Activated CD4-positive, alpha-beta T cell treated with anti-CD3 and anti-CD28 coated beads, Interleukin-2, amount 10 ng/mL, durations not matched to agents 7 days and 5 days (primary cell): ENCODE results near the gene EPHA8. TPM values are rescaled to one million over a fixed set of nuclear protein-coding genes. Genes with fewer than 3 reads are reported as not detected.

Source experiments
- CTCF ChIA-PET: fragments of 350-600 bp; sonication (Branson Sonifier 250); formaldehyde crosslinking; loops from one replicate; lab custom pipeline; 2021; ENCODE audit warnings: antibody characterized with exemption; lab: Charles Lee
- POLR2A ChIA-PET: fragments of 350-600 bp; sonication (Branson Sonifier 250); formaldehyde crosslinking; loops from one replicate; lab custom pipeline; 2021; ENCODE audit warnings: antibody characterized with exemption; lab: Charles Lee
- DNase-seq: peaks from one replicate; pipeline ENCODE4 v3.0.0-alpha.2; 2020
- H3K27ac Mint-ChIP-seq: one replicate; pipeline ENCODE4 v1.8.0; 2021; ENCODE audit warnings: mild to moderate bottlenecking, moderate library complexity, mixed read lengths
- H3K27me3 Mint-ChIP-seq: one replicate; pipeline ENCODE4 v1.8.0; 2021; ENCODE audit warnings: mixed read lengths
- H3K36me3 Mint-ChIP-seq: one replicate; pipeline ENCODE4 v1.8.0; 2021; ENCODE audit warnings: low read depth, mixed read lengths
- H3K4me1 Mint-ChIP-seq: one replicate; pipeline ENCODE4 v1.8.0; 2021; ENCODE audit warnings: mixed read lengths
- H3K4me3 Mint-ChIP-seq: one replicate; pipeline ENCODE4 v1.8.0; 2021; ENCODE audit warnings: mild to moderate bottlenecking, moderate library complexity, mixed read lengths
- H3K9me3 Mint-ChIP-seq: one replicate; pipeline ENCODE4 v1.8.0; 2021; ENCODE audit warnings: mixed read lengths
- total RNA-seq, 2 experiments: library from RNA; stranded (reverse); gene quantifications; one replicate each; pipeline ENCODE4 v1.2.3, GENCODE V29; 2021

EPHA8 gene
- total RNA-seq, 2 experiments from 2014 or later = not detected

GRCh38 chr1:22542886-22543285 is 20.4 kb upstream of the EPHA8 start:
- Mint-ChIP-seq H3K4me1 (peaks cover 10% of the 10 kb centered on the region), H3K9me3 (no peaks in the 10 kb centered on the region), H3K27ac (no peak overlapping the region), H3K27me3 (peaks cover 10% of the 10 kb centered on the region), H3K4me3 (no peak overlapping the region), H3K36me3 (no peaks in the 10 kb centered on the region)
- no peak for DNase-seq
- ChIA-PET CTCF (interaction anchor here (0.6 kb wide), 1 partner anchor 1015 kb away, joined by 3 read pairs; no protein-coding TSS in a partner anchor), POLR2A (no interaction called here)

- Mint-ChIP-seq H3K27me3 (peaks cover 15% of the 10 kb centered on the region), H3K9me3 (no peaks in the 10 kb centered on the region), H3K27ac (no peak overlapping the region), H3K36me3 (no peaks in the 10 kb centered on the region), H3K4me3 (no peak overlapping the region), H3K4me1 (peaks cover 10% of the 10 kb centered on the region)
- ChIA-PET CTCF (no interaction called here), POLR2A (no interaction called here)
- DNase-seq = no peak
These were observed 19.6 kb upstream of the EPHA8 start for GRCh38 chr1:22543679-22544078.

DNA sequence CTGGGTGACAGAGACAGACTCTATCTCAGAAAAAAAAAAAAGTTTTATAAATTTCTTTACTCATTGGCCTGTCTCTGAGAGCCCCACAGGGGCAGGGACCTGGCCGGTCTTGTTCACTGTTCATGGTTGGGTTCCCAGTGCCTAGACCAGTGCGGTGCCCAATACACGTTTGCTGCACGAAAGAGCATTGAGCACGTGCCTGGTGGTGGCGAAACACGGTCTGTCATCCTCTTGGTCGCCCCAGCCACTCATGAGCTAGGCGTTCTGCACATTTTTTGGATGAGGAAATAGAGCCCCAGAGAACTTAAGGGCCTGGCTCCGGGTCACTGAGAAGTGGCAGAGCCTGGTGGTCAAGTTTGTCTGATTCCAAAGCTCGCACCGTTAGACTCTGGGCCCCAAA is 18.7 kb upstream of the EPHA8 start:
- Mint-ChIP-seq H3K4me3 (no peak overlapping the region), H3K4me1 (peaks cover 3% of the 10 kb centered on the region), H3K27me3 (peaks cover 15% of the 10 kb centered on the region), H3K9me3 (no peaks in the 10 kb centered on the region), H3K36me3 (no peaks in the 10 kb centered on the region), H3K27ac (no peak overlapping the region)
- ChIA-PET CTCF (no interaction called here), POLR2A (no interaction called here)
- DNase-seq = no peak

DNA sequence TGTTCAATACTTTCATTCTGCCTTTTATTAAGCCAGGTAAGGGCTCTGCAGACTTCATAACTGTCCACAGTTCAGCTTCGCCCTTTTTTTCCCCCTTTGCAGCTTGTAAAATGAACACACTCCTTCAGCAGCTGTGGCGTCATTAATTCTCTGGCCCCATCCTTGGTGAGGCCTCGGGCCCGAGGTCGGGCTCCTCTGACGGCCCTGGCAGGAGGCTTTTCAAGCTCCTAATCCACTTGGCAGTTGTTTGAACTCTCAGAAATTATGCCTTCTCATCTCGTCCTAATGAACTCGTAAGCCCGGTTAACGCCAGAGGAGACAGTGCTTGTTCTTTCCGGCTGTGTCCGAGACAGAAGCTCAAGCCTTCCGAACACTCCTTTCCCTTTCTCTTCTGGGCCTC is 18.1 kb upstream of the EPHA8 start:
- Mint-ChIP-seq H3K4me3 (no peak overlapping the region), H3K36me3 (no peaks in the 10 kb centered on the region), H3K27ac (no peak overlapping the region)

DNA sequence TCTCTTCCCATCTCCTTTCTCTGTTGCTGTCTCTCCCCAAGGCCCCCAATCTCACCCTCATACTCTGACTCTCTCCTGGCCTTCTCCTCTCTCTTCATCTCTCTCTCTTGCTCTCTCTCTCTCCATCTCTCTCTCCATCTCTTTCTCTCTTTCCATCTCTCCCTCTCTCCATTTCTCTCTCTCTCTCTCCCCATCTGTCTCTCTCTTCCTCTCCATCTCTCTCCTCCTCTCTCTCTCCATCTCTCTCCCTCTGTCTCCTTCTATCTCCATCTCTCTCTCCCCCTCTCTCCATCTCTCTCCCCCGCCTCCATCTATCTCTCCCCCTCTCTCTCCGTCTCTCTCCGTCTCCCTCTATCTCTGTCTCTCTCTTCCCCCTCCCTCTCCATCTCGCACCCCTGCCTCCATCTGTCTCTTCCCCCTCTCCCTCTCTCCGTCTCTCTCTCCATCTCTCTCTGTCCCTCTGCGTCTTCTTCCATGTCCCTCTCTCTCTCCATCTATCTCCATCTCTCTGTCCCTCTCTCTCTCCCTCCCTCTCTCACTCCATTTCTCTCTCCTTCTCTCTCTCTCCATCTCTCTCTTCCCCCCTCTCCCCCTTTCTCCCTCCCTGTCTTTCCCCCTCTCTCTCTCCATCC is 16.0 kb upstream of the EPHA8 start:
- no peak for DNase-seq
- ChIA-PET POLR2A (no interaction called here), CTCF (no interaction called here)
- H3K27me3 Mint-ChIP-seq = peaks cover 15% of the 10 kb centered on the region
- no peak overlapping the region for H3K4me3 Mint-ChIP-seq
- no peaks in the 10 kb centered on the region for H3K4me1 Mint-ChIP-seq
- no peaks in the 10 kb centered on the region for H3K36me3 Mint-ChIP-seq
- H3K9me3 Mint-ChIP-seq = no peaks in the 10 kb centered on the region
- H3K27ac Mint-ChIP-seq = no peak overlapping the region

More for the DNA sequence above, 18.1 kb upstream of the EPHA8 start:
- H3K4me1 Mint-ChIP-seq = no peaks in the 10 kb centered on the region
- no peak for DNase-seq
- POLR2A ChIA-PET = no interaction called here
- H3K9me3 Mint-ChIP-seq = no peaks in the 10 kb centered on the region
- H3K27me3 Mint-ChIP-seq = peaks cover 15% of the 10 kb centered on the region
- CTCF ChIA-PET = no interaction called here

DNA sequence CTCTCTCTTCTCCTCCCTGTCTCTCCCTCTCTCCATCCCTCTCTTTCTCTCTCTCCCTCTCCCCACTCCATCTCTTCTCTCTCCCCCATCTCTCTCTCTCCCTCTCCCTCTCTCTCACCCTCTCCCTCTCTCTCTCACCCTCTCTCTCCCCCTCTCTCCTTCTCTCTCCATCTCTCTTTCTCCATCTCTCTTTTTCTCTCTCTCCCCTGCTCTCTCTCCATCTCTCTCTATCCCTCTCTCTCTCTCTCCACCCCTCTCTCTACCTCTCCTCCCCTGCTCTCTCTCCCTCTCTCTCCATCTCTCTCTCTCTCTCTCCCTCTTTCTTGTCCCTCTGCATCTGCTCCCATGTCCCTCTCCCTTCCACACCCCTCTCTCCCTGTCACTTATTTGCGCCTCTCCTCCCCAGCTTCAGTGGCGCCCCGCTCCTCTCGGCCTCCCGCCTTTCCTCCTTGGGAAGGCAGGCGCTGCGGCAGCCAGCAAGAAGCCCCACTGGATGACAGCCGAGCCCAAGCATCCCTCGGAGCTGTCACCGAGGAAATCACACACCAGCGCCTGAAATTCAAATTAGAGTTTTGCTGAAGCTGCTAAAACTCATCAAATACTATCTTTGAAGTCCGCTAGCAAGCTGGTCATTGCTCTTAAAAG is 15.3 kb upstream of the EPHA8 start:
- Mint-ChIP-seq H3K4me3 (no peak overlapping the region), H3K27ac (no peak overlapping the region), H3K36me3 (no peaks in the 10 kb centered on the region), H3K4me1 (no peaks in the 10 kb centered on the region), H3K27me3 (peaks cover 15% of the 10 kb centered on the region), H3K9me3 (no peaks in the 10 kb centered on the region)
- POLR2A ChIA-PET = no interaction called here
- no peak for DNase-seq
- CTCF ChIA-PET = no interaction called here

DNA sequence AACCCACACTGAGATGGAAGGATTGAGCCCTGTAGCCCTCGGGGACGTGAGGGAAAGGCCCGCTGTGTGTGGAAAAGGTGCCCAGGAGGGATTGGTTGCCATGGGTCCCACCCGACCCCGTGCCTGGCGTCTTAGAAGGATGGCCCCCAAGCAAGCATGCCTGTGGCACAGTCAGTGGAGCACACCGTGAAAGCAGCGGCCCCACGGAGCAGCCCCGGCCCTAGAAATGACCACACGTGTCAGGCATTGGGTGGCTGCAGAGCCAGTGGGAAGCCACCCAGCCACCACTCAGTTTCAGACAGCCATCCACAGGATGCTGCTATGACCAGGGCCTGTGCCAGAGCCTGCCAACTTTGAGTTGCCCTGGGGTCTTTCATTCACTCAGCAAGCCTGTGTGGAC is 13.3 kb upstream of the EPHA8 start:
- DNase-seq = no peak
- Mint-ChIP-seq H3K36me3 (no peaks in the 10 kb centered on the region), H3K4me1 (no peaks in the 10 kb centered on the region), H3K27me3 (peaks cover 19% of the 10 kb centered on the region), H3K4me3 (no peak overlapping the region), H3K27ac (no peak overlapping the region), H3K9me3 (no peaks in the 10 kb centered on the region)
- CTCF ChIA-PET = no interaction called here
- POLR2A ChIA-PET = no interaction called here

DNA sequence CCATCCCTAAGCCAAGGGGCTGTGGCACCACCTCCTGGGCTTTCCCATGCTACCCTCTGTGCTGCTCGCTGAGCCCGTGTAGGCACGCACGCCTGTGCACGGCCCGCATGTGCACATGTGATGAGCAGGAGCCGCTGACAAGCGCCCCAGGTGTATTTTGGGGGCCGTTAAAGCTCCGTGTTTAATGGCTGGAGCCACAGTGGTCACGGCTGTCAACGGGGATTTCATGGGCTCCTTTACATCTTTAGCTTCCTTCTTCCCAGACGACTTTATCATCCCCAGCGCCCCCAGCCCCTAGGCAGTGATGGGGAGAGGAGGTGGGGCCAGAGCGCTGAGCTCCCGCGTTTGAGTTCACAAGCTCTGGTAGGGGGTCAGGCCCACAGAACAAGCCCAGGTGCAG is 11.7 kb upstream of the EPHA8 start:
- H3K4me3 Mint-ChIP-seq = no peak overlapping the region
- no peaks in the 10 kb centered on the region for H3K9me3 Mint-ChIP-seq
- no peak for DNase-seq
- no peak overlapping the region for H3K27ac Mint-ChIP-seq
- no peaks in the 10 kb centered on the region for H3K4me1 Mint-ChIP-seq
- H3K36me3 Mint-ChIP-seq = no peaks in the 10 kb centered on the region
- CTCF ChIA-PET = no interaction called here
- POLR2A ChIA-PET = no interaction called here
- H3K27me3 Mint-ChIP-seq = peaks cover 26% of the 10 kb centered on the region

GRCh38 chr1:22552021-22552420 is 11.3 kb upstream of the EPHA8 start:
- ChIA-PET POLR2A (no interaction called here), CTCF (no interaction called here)
- H3K4me3 Mint-ChIP-seq = no peak overlapping the region
- H3K36me3 Mint-ChIP-seq = no peaks in the 10 kb centered on the region
- H3K27me3 Mint-ChIP-seq = peaks cover 27% of the 10 kb centered on the region
- H3K27ac Mint-ChIP-seq = no peak overlapping the region
- no peak for DNase-seq
- H3K4me1 Mint-ChIP-seq = no peaks in the 10 kb centered on the region
- no peaks in the 10 kb centered on the region for H3K9me3 Mint-ChIP-seq

DNA sequence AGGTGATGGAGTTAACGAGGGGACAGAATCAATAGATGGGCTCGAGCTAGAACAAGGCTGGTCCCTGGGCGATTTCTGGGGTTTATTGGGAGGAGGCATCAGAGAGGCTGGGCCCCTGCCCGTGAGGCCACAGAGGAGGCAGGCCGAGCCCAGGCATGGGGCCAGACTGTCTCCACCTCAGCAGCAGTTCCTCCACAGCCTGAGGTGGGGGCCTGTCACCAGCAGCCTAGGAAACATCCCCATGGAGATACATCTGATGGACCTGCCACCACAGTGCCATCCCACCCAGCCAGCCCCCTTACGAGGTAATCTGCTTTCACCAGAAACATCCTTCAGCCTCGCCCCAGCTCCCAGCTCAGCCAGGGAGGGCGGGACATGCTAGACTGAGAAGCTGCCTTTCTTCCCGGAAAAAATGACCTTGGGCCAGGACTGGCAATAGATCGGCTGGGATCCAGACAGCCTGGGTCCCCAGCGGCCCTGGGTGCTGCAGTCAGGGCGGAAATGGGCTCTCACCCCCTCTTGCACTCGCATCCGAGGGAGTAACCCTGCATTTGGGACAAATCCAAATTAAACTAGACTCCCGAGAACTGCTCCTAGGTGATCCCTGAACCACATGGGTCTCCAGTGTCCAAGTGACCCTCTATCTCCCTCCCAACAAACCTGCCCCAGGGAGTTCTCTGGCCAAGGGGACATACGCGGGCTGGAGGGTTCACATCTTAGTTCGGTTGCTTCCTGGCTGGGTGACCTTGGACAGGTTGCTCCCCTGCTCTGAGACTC is 10.0 kb upstream of the EPHA8 start:
- Mint-ChIP-seq H3K4me1 (no peaks in the 10 kb centered on the region), H3K4me3 (no peak overlapping the region), H3K9me3 (no peaks in the 10 kb centered on the region), H3K27me3 (peaks cover 24% of the 10 kb centered on the region), H3K27ac (no peak overlapping the region), H3K36me3 (no peaks in the 10 kb centered on the region)
- ChIA-PET POLR2A (no interaction called here), CTCF (no interaction called here)
- DNase-seq = no peak

GRCh38 chr1:22553991-22554522 is 9.2 kb upstream of the EPHA8 start:
- H3K4me3 Mint-ChIP-seq = no peak overlapping the region
- POLR2A ChIA-PET = no interaction called here
- H3K27ac Mint-ChIP-seq = no peak overlapping the region
- CTCF ChIA-PET = no interaction called here
- no peaks in the 10 kb centered on the region for H3K36me3 Mint-ChIP-seq
- peaks cover 26% of the 10 kb centered on the region for H3K27me3 Mint-ChIP-seq
- H3K4me1 Mint-ChIP-seq = no peaks in the 10 kb centered on the region
- H3K9me3 Mint-ChIP-seq = no peaks in the 10 kb centered on the region
- DNase-seq = no peak

DNA sequence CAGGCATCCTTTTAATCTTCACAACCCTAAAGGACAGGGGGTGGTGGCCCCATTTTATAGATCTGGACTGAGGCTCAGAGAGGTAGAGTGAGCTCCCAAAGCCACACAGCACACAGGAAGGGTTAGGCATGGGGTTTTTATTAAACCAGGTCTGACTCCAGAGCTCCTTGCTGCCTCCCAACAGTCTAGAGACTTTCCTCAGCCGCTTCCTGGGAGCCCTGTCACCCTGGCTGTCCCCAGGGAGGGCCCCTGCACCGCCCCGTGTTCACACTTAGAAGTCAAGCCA is 8.0 kb upstream of the EPHA8 start:
- Mint-ChIP-seq H3K4me3 (no peak overlapping the region), H3K4me1 (no peaks in the 10 kb centered on the region), H3K9me3 (no peaks in the 10 kb centered on the region), H3K27me3 (peaks cover 29% of the 10 kb centered on the region), H3K27ac (no peak overlapping the region), H3K36me3 (no peaks in the 10 kb centered on the region)
- POLR2A ChIA-PET = no interaction called here
- CTCF ChIA-PET = no interaction called here
- DNase-seq = no peak

- Mint-ChIP-seq H3K27me3 (peaks cover 36% of the 10 kb centered on the region), H3K27ac (no peak overlapping the region), H3K36me3 (no peaks in the 10 kb centered on the region), H3K4me1 (no peaks in the 10 kb centered on the region), H3K9me3 (no peaks in the 10 kb centered on the region), H3K4me3 (no peak overlapping the region)
- no peak for DNase-seq
- CTCF ChIA-PET = no interaction called here
- POLR2A ChIA-PET = no interaction called here
These were observed 6.7 kb upstream of the EPHA8 start for GRCh38 chr1:22556391-22557104.
